Type B pancreatic cell (in vitro differentiated cells): ENCODE measurements around the gene TMEM178B. TPM values are rescaled to one million over a fixed set of nuclear protein-coding genes. Genes with fewer than 3 reads are reported as not detected.

Experiments
- DNase-seq: peaks from one replicate; pipeline ENCODE4 v3.0.0; 2021; ENCODE audit warnings: mixed read lengths; ENCODE audit not compliant: unreplicated experiment; ENCODE audit errors: extremely low spot score
- H3K27ac Mint-ChIP-seq: 2 replicates; pipeline ENCODE4 v1.8.0; 2021; ENCODE audit warnings: mild to moderate bottlenecking, mixed read lengths
- H3K27me3 Mint-ChIP-seq: 2 replicates; pipeline ENCODE4 v1.8.0; 2021; ENCODE audit warnings: mixed read lengths
- H3K36me3 Mint-ChIP-seq: 2 replicates; pipeline ENCODE4 v1.8.0; 2021; ENCODE audit warnings: mixed read lengths
- H3K4me1 Mint-ChIP-seq: one replicate; pipeline ENCODE4 v1.8.0; 2021; ENCODE audit warnings: mixed read lengths; ENCODE audit not compliant: unreplicated experiment
- H3K4me3 Mint-ChIP-seq: 2 replicates; pipeline ENCODE4 v1.8.0; 2021; ENCODE audit warnings: mild to moderate bottlenecking, mixed read lengths
- H3K9me3 Mint-ChIP-seq: 2 replicates; pipeline ENCODE4 v1.8.0; 2021; ENCODE audit warnings: mixed read lengths
- CTCF ChIP-seq: fragments of 200-600 bp; sonication (generic); conservative IDR thresholded peaks from 2 replicates; pipeline ENCODE4 v1.5.0; 2021; ENCODE audit warnings: antibody characterized with exemption, mild to moderate bottlenecking
- total RNA-seq: library from RNA; stranded (reverse); gene quantifications from 2 replicates; pipeline ENCODE4 v1.2.1, GENCODE V29; 2021; ENCODE audit warnings: low replicate concordance

TMEM178B gene
- total RNA-seq, 1 donor from 2014 or later, result 8.7 TPM

GRCh38 chr7:141242568-141242967 lies 168.7 kb downstream of the TMEM178B start:
- DNase-seq, result no peak
- no peak overlapping the region for H3K4me3 Mint-ChIP-seq
- H3K27ac Mint-ChIP-seq, result no peak overlapping the region
- no peaks in the 10 kb centered on the region for H3K27me3 Mint-ChIP-seq
- no peaks in the 10 kb centered on the region for H3K4me1 Mint-ChIP-seq
- no peaks in the 10 kb centered on the region for H3K36me3 Mint-ChIP-seq
- H3K9me3 Mint-ChIP-seq, result no peaks in the 10 kb centered on the region
- no peak for TF ChIP-seq CTCF

GRCh38 chr7:141243368-141243767 lies 169.5 kb downstream of the TMEM178B start:
- no peak for DNase-seq

GRCh38 chr7:141244435-141244834 lies 170.6 kb downstream of the TMEM178B start:
- no peaks in the 10 kb centered on the region for H3K36me3 Mint-ChIP-seq

More at GRCh38 chr7:141243368-141243767, 169.5 kb downstream of the TMEM178B start:
- H3K9me3 Mint-ChIP-seq, result no peaks in the 10 kb centered on the region
- H3K27ac Mint-ChIP-seq, result no peak overlapping the region
- H3K36me3 Mint-ChIP-seq, result no peaks in the 10 kb centered on the region
- no peak for TF ChIP-seq CTCF
- H3K27me3 Mint-ChIP-seq, result no peaks in the 10 kb centered on the region
- H3K4me1 Mint-ChIP-seq, result no peaks in the 10 kb centered on the region
- H3K4me3 Mint-ChIP-seq, result no peak overlapping the region

GRCh38 chr7:141246426-141246825 lies 172.6 kb downstream of the TMEM178B start:
- no peak for TF ChIP-seq CTCF
- Mint-ChIP-seq H3K27ac (no peak overlapping the region), H3K4me1 (no peaks in the 10 kb centered on the region), H3K27me3 (no peaks in the 10 kb centered on the region), H3K36me3 (no peaks in the 10 kb centered on the region), H3K4me3 (no peak overlapping the region), H3K9me3 (no peaks in the 10 kb centered on the region)
- DNase-seq, result no peak

More at GRCh38 chr7:141244435-141244834, 170.6 kb downstream of the TMEM178B start:
- no peak overlapping the region for H3K4me3 Mint-ChIP-seq
- no peaks in the 10 kb centered on the region for H3K9me3 Mint-ChIP-seq
- no peaks in the 10 kb centered on the region for H3K27me3 Mint-ChIP-seq
- DNase-seq, result no peak
- H3K27ac Mint-ChIP-seq, result no peak overlapping the region
- TF ChIP-seq CTCF, result no peak
- H3K4me1 Mint-ChIP-seq, result no peaks in the 10 kb centered on the region

- H3K27me3 Mint-ChIP-seq, result no peaks in the 10 kb centered on the region
- no peak for TF ChIP-seq CTCF
- no peak overlapping the region for H3K27ac Mint-ChIP-seq
- H3K4me3 Mint-ChIP-seq, result no peak overlapping the region
- H3K36me3 Mint-ChIP-seq, result no peaks in the 10 kb centered on the region
- H3K4me1 Mint-ChIP-seq, result no peaks in the 10 kb centered on the region
- no peaks in the 10 kb centered on the region for H3K9me3 Mint-ChIP-seq
- no peak for DNase-seq
Measured at GRCh38 chr7:141251180-141251579, 177.3 kb downstream of the TMEM178B start.

- Mint-ChIP-seq H3K27ac (no peak overlapping the region), H3K4me1 (no peaks in the 10 kb centered on the region), H3K4me3 (no peak overlapping the region), H3K27me3 (peaks cover 3% of the 10 kb centered on the region), H3K36me3 (no peaks in the 10 kb centered on the region), H3K9me3 (no peaks in the 10 kb centered on the region)
- TF ChIP-seq CTCF, result no peak
- DNase-seq, result no peak
Measured at GRCh38 chr7:141251957-141252356, 178.1 kb downstream of the TMEM178B start.
